Measurements from ENCODE around the gene ZNF106. TPM values are rescaled to one million over a fixed set of nuclear protein-coding genes. Genes with fewer than 3 reads are reported as not detected.

Gene ZNF106
- total RNA-seq, 1 experiment from 2014 or later, result 34.7 TPM

GRCh38 chr15:42392309-42393024, 98.5 kb downstream of the ZNF106 start:
- TF ChIP-seq, protein P1, sequence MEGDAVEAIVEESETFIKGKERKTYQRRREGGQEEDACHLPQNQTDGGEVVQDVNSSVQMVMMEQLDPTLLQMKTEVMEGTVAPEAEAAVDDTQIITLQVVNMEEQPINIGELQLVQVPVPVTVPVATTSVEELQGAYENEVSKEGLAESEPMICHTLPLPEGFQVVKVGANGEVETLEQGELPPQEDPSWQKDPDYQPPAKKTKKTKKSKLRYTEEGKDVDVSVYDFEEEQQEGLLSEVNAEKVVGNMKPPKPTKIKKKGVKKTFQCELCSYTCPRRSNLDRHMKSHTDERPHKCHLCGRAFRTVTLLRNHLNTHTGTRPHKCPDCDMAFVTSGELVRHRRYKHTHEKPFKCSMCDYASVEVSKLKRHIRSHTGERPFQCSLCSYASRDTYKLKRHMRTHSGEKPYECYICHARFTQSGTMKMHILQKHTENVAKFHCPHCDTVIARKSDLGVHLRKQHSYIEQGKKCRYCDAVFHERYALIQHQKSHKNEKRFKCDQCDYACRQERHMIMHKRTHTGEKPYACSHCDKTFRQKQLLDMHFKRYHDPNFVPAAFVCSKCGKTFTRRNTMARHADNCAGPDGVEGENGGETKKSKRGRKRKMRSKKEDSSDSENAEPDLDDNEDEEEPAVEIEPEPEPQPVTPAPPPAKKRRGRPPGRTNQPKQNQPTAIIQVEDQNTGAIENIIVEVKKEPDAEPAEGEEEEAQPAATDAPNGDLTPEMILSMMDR (IDR thresholded peaks at IDR 0.05; ENCODE audit: unreplicated experiment), result no peak
- DNase-seq, result peak; percentile 40
- BruUV-seq (replicated peaks), result no TSS peak
- intact Hi-C loops (cut with micrococcal nuclease; ENCODE audit: unreplicated experiment), result no loop called here
- H3K4me1 Mint-ChIP-seq (ENCODE audit: low read depth, unreplicated experiment), result no peaks in the 10 kb centered on the region
- H3K27me3 Mint-ChIP-seq (ENCODE audit: unreplicated experiment), result no peaks in the 10 kb centered on the region
- no peaks in the 10 kb centered on the region for H3K36me3 Mint-ChIP-seq (ENCODE audit: insufficient read depth, unreplicated experiment)
- CTCF ChIA-PET, result interaction anchor here (0.6 kb wide), 1 partner anchor 23 kb away, joined by 3 read pairs; no protein-coding TSS in a partner anchor
- H3K4me3 Mint-ChIP-seq (ENCODE audit: low read depth, unreplicated experiment), result no peak overlapping the region
- no peaks in the 10 kb centered on the region for H3K9me3 Mint-ChIP-seq (ENCODE audit: low read depth, unreplicated experiment)
- no peak overlapping the region for H3K27ac Mint-ChIP-seq (ENCODE audit: unreplicated experiment)

DNA sequence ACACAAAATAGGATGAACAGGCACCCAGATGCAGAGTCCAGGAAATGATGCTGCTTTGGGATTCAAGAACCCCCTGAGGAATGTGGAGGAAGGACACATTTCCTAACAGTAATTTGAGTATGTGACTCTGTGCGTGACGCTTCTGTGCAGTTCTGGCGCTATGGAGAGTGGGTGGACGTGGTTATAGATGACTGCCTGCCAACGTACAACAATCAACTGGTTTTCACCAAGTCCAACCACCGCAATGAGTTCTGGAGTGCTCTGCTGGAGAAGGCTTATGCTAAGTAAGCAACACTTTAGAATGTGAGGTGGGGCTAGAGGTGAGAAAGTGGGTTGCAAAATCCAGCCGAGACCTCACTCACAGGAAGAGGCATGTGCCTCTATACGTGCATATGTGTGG, 103.3 kb downstream of the ZNF106 start:
- CTCF ChIA-PET, result no interaction called here
- BruUV-seq (replicated peaks), result no TSS peak

GRCh38 chr15:42385980-42386700, 104.8 kb downstream of the ZNF106 start:
- Mint-ChIP-seq H3K9me3 (ENCODE audit: low read depth, unreplicated experiment) (no peaks in the 10 kb centered on the region), H3K36me3 (ENCODE audit: insufficient read depth, unreplicated experiment) (no peaks in the 10 kb centered on the region), H3K27me3 (ENCODE audit: unreplicated experiment) (no peaks in the 10 kb centered on the region), H3K4me1 (ENCODE audit: low read depth, unreplicated experiment) (no peaks in the 10 kb centered on the region), H3K27ac (ENCODE audit: unreplicated experiment) (no peak overlapping the region), H3K4me3 (ENCODE audit: low read depth, unreplicated experiment) (no peak overlapping the region)
- no peak for DNase-seq
- intact Hi-C loops (cut with micrococcal nuclease; ENCODE audit: unreplicated experiment), result no loop called here
- no TSS peak for BruUV-seq (replicated peaks)
- CTCF ChIA-PET, result interaction anchor here (1.1 kb wide), 1 partner anchor 230 kb away, joined by 4 read pairs; the partner anchor contains the start of gene PLA2G4F
- TF ChIP-seq, protein P1 (IDR thresholded peaks at IDR 0.05; ENCODE audit: unreplicated experiment), result no peak

More for the DNA sequence above, 103.3 kb downstream of the ZNF106 start:
- no peaks in the 10 kb centered on the region for H3K9me3 Mint-ChIP-seq (ENCODE audit: low read depth, unreplicated experiment)
- H3K36me3 Mint-ChIP-seq (ENCODE audit: insufficient read depth, unreplicated experiment), result no peaks in the 10 kb centered on the region
- TF ChIP-seq, protein P1 (IDR thresholded peaks at IDR 0.05; ENCODE audit: unreplicated experiment), result no peak
- intact Hi-C loops (cut with micrococcal nuclease; ENCODE audit: unreplicated experiment), result no loop called here
- no peak overlapping the region for H3K27ac Mint-ChIP-seq (ENCODE audit: unreplicated experiment)
- no peak for DNase-seq
- no peaks in the 10 kb centered on the region for H3K4me1 Mint-ChIP-seq (ENCODE audit: low read depth, unreplicated experiment)
- H3K27me3 Mint-ChIP-seq (ENCODE audit: unreplicated experiment), result no peaks in the 10 kb centered on the region
- no peak overlapping the region for H3K4me3 Mint-ChIP-seq (ENCODE audit: low read depth, unreplicated experiment)

GRCh38 chr15:42385206-42385979, 105.5 kb downstream of the ZNF106 start:
- TF ChIP-seq, protein P1 (IDR thresholded peaks at IDR 0.05; ENCODE audit: unreplicated experiment), result no peak
- H3K36me3 Mint-ChIP-seq (ENCODE audit: insufficient read depth, unreplicated experiment), result no peaks in the 10 kb centered on the region
- CTCF ChIA-PET, result interaction anchor here (0.8 to 1.1 kb wide), 2 partner anchors 177 to 229 kb away, joined by 3 to 4 read pairs; partner anchors contain the start of genes PLA2G4F and VPS39
- no TSS peak for BruUV-seq (replicated peaks)
- intact Hi-C loops (cut with micrococcal nuclease; ENCODE audit: unreplicated experiment), result no loop called here
- no peaks in the 10 kb centered on the region for H3K4me1 Mint-ChIP-seq (ENCODE audit: low read depth, unreplicated experiment)
- H3K4me3 Mint-ChIP-seq (ENCODE audit: low read depth, unreplicated experiment), result no peak overlapping the region
- no peak overlapping the region for H3K27ac Mint-ChIP-seq (ENCODE audit: unreplicated experiment)
- no peaks in the 10 kb centered on the region for H3K9me3 Mint-ChIP-seq (ENCODE audit: low read depth, unreplicated experiment)
- H3K27me3 Mint-ChIP-seq (ENCODE audit: unreplicated experiment), result no peaks in the 10 kb centered on the region
- DNase-seq, result peak; percentile 45
